IgD-negative memory B cell (primary cell): ENCODE data around the gene ELOVL7. TPM values are rescaled to one million over a fixed set of nuclear protein-coding genes. Genes with fewer than 3 reads are reported as not detected.

Experiments
- H3K27ac Mint-ChIP-seq, 3 donors: one replicate each; pipeline ENCODE4 v1.8.0; 2020 to 2022; ENCODE audit warnings: mild to moderate bottlenecking in 3 of 3, mixed read lengths in 3 of 3, moderate library complexity in 1 of 3
- H3K27me3 Mint-ChIP-seq: one replicate; pipeline ENCODE4 v1.8.0; 2021; ENCODE audit warnings: mixed read lengths
- H3K36me3 Mint-ChIP-seq: one replicate; pipeline ENCODE4 v1.8.0; 2020; ENCODE audit warnings: mild to moderate bottlenecking, mixed read lengths
- H3K4me1 Mint-ChIP-seq, 3 donors: one replicate each; pipeline ENCODE4 v1.8.0; 2020 to 2022; ENCODE audit warnings: mixed read lengths in 3 of 3, mild to moderate bottlenecking in 1 of 3
- H3K4me3 Mint-ChIP-seq, 4 donors: one replicate each; pipeline ENCODE4 v1.8.0; 2020 to 2022; ENCODE audit warnings: mild to moderate bottlenecking in 4 of 4, mixed read lengths in 4 of 4, moderate library complexity in 3 of 4
- H3K9me3 Mint-ChIP-seq, 3 donors: one replicate each; pipeline ENCODE4 v1.8.0; 2020 to 2021; ENCODE audit warnings: mixed read lengths in 3 of 3, mild to moderate bottlenecking in 1 of 3
- polyA plus RNA-seq: library from polyadenylated mRNA; unstranded; fragments of 300-500 nt; fragmentation: Illumina TruSeq; gene quantifications from one replicate; pipeline ENCODE4 v1.2.3, GENCODE V29; 2021

Gene ELOVL7
- polyA plus RNA-seq, 1 donor from 2014 or later = 0.90 TPM

- Mint-ChIP-seq H3K4me1 (peaks cover 5 to 10% (median 8%) of the 10 kb centered on the region in 3 donors), H3K36me3 (peaks cover 1% of the 10 kb centered on the region), H3K9me3 (no peaks in the 10 kb centered on the region), H3K27ac (no peak overlapping the region), H3K4me3 (no peak overlapping the region), H3K27me3 (peaks cover 33% of the 10 kb centered on the region)
These were observed 2.2 kb upstream of the ELOVL7 start for GRCh38 chr5:60846298-60846697.

DNA sequence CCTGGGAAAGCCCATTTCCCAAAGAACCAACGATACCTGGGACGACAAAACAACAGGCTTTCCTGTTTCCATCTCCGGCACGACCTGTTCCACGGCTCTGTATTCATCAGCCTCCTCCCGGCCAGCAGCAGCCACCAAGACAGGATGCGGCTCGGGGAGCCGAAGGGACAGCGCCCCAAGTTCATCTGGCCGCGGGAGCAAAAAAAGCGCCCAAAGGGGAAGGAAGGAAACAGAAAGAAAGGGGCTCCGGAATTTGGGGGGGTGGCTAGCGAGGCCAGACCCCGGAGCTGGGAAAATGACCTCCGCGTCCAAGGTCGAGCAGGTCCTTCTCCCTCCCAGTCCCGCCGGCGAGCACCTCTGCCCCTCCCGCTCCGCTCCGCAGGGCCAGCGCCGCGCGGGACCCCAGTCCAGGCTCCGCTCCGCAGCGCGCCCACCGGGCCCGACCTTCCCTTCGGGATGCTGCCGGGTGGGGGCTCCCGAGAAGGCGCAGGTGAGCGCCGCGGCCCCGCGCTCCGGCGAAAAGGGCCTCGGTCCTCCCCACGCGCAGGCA is 608 bp downstream of the ELOVL7 start:
- Mint-ChIP-seq H3K27me3 (peaks cover 37% of the 10 kb centered on the region), H3K4me3 (peak overlapping the region; percentile 66 to 81 (median 80)), H3K9me3 (no peaks in the 10 kb centered on the region), H3K27ac (no peak overlapping the region), H3K4me1 (peaks cover 5 to 10% (median 8%) of the 10 kb centered on the region in 3 donors), H3K36me3 (peaks cover 1% of the 10 kb centered on the region)

- peaks cover 5 to 10% (median 8%) of the 10 kb centered on the region in 3 donors for H3K4me1 Mint-ChIP-seq
- peak overlapping the region; percentile 53 to 81 (median 72) for H3K4me3 Mint-ChIP-seq
- H3K27ac Mint-ChIP-seq = no peak overlapping the region
- peaks cover 41% of the 10 kb centered on the region for H3K27me3 Mint-ChIP-seq
- no peaks in the 10 kb centered on the region for H3K9me3 Mint-ChIP-seq
- peaks cover 1% of the 10 kb centered on the region for H3K36me3 Mint-ChIP-seq
These were observed 1.1 kb downstream of the ELOVL7 start for GRCh38 chr5:60842871-60843385.

GRCh38 chr5:60841361-60841760 is 2.7 kb downstream of the ELOVL7 start:
- Mint-ChIP-seq H3K27me3 (peaks cover 38% of the 10 kb centered on the region), H3K36me3 (peaks cover 1% of the 10 kb centered on the region), H3K4me1 (peaks cover 5 to 10% (median 8%) of the 10 kb centered on the region in 3 donors), H3K9me3 (no peaks in the 10 kb centered on the region), H3K4me3 (no peak overlapping the region), H3K27ac (no peak overlapping the region)

- no peak overlapping the region for H3K27ac Mint-ChIP-seq
- H3K4me1 Mint-ChIP-seq = no peaks in the 10 kb centered on the region
- peaks cover 10% of the 10 kb centered on the region for H3K27me3 Mint-ChIP-seq
- H3K9me3 Mint-ChIP-seq = no peaks in the 10 kb centered on the region
- no peaks in the 10 kb centered on the region for H3K36me3 Mint-ChIP-seq
- H3K4me3 Mint-ChIP-seq = no peak overlapping the region
These were observed 7.9 kb downstream of the ELOVL7 start for GRCh38 chr5:60836131-60836530.

DNA sequence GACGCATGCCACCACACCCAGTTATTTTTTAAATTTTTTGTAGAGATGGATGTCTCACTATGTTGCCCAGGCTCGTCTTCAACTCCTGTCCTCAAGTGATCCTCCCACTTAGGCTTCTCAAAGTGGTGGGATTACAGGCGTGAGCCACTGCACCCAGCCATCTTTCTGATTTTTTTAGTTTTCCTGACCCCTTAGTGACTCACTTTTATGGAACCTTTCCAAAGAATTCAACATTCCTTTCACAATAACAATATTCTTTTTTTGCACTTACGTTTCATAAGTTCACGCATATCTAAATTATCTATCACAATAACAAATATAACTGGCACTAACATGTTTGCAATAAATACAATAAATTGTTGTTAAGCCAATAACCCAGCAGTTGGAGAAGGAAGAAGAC is 8.5 kb downstream of the ELOVL7 start:
- peaks cover 10% of the 10 kb centered on the region for H3K27me3 Mint-ChIP-seq
- H3K27ac Mint-ChIP-seq = no peak overlapping the region
- no peaks in the 10 kb centered on the region for H3K9me3 Mint-ChIP-seq
- H3K4me3 Mint-ChIP-seq = no peak overlapping the region
- H3K36me3 Mint-ChIP-seq = no peaks in the 10 kb centered on the region
- no peaks in the 10 kb centered on the region for H3K4me1 Mint-ChIP-seq

- Mint-ChIP-seq H3K27ac (no peak overlapping the region), H3K36me3 (no peaks in the 10 kb centered on the region)
These were observed 10.5 kb downstream of the ELOVL7 start for GRCh38 chr5:60833520-60833919.

DNA sequence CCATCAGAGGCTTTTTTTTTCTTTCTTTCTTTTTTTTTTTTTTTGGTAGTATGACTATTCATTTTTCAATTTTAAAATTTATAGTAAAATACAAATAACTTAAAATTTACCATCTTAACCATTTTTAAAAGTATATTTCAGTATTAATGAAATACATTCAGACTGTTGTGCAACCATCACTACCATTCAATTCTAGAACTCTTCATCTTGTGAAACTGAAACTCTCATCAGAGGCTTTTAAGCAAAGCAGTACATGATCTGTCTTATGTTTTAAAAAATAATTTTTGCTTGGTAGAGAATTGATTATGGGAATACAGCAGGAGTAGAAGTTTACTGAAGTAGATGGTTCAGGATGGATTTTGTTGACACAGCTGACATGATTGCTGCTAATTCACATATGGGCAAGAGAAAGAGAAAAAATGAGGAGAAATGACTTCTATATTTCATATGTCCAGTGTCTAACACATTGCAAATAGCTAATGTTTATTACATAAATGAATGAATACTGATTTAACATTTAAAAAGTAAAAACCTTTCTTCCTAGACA is 13.4 kb downstream of the ELOVL7 start:
- no peak overlapping the region for H3K27ac Mint-ChIP-seq
- H3K9me3 Mint-ChIP-seq = no peaks in the 10 kb centered on the region
- H3K36me3 Mint-ChIP-seq = no peaks in the 10 kb centered on the region
- no peak overlapping the region for H3K4me3 Mint-ChIP-seq
- peaks cover 0 to 6% (median 0%) of the 10 kb centered on the region in 3 donors for H3K4me1 Mint-ChIP-seq
- H3K27me3 Mint-ChIP-seq = no peaks in the 10 kb centered on the region

More at GRCh38 chr5:60833520-60833919, 10.5 kb downstream of the ELOVL7 start:
- Mint-ChIP-seq H3K9me3 (no peaks in the 10 kb centered on the region), H3K4me1 (peaks cover 0 to 6% (median 0%) of the 10 kb centered on the region in 3 donors), H3K27me3 (peaks cover 6% of the 10 kb centered on the region), H3K4me3 (no peak overlapping the region)

GRCh38 chr5:60829490-60830266 is 14.4 kb downstream of the ELOVL7 start:
- Mint-ChIP-seq H3K27me3 (no peaks in the 10 kb centered on the region), H3K27ac (no peak overlapping the region), H3K9me3 (no peaks in the 10 kb centered on the region), H3K36me3 (no peaks in the 10 kb centered on the region), H3K4me1 (peaks cover 0 to 6% (median 0%) of the 10 kb centered on the region in 3 donors), H3K4me3 (no peak overlapping the region)

DNA sequence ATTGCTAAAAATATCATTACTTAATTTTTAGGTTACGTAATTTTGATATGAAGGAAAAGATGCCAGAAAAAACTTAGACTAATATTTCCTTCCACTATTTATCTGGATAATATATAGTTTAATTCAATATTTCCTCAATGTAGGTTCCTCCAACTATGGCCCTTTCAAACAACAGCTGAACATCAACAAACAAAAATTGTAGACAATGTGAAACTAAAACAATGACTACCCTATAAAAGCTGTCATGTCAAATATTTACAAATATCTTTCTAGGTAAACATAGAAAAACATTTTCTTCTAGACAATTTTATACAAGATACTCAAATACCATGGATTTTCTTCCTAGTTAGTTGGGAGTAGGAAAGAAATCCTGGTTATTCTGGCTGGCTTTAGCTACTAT is 16.9 kb downstream of the ELOVL7 start:
- H3K9me3 Mint-ChIP-seq = no peaks in the 10 kb centered on the region
- H3K4me1 Mint-ChIP-seq = peaks cover 0 to 6% (median 0%) of the 10 kb centered on the region in 3 donors
- no peak overlapping the region for H3K4me3 Mint-ChIP-seq
- H3K27ac Mint-ChIP-seq = no peak overlapping the region
- H3K36me3 Mint-ChIP-seq = no peaks in the 10 kb centered on the region
- H3K27me3 Mint-ChIP-seq = no peaks in the 10 kb centered on the region

DNA sequence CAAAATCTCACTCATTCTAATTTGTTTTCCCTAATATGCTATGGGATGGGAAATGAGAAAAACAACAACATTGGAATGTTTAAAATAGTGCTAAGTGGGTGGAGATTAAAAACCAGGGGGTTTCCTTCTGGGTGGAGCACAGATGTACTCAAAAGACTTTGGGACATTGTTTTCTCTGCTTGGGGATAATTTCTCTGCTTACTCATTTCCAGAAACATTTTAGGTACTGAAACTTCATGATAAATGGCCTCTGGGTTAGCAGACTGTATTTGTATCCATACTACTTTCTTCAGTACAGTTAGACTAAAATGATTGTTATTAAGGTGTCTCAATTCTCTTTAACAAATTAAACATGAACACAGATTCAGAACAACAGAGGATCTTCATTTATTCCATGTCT is 17.4 kb downstream of the ELOVL7 start:
- peaks cover 0 to 6% (median 0%) of the 10 kb centered on the region in 3 donors for H3K4me1 Mint-ChIP-seq
- H3K36me3 Mint-ChIP-seq = no peaks in the 10 kb centered on the region
- H3K4me3 Mint-ChIP-seq = no peak overlapping the region
- no peaks in the 10 kb centered on the region for H3K27me3 Mint-ChIP-seq
- H3K27ac Mint-ChIP-seq = no peak overlapping the region
- no peaks in the 10 kb centered on the region for H3K9me3 Mint-ChIP-seq

DNA sequence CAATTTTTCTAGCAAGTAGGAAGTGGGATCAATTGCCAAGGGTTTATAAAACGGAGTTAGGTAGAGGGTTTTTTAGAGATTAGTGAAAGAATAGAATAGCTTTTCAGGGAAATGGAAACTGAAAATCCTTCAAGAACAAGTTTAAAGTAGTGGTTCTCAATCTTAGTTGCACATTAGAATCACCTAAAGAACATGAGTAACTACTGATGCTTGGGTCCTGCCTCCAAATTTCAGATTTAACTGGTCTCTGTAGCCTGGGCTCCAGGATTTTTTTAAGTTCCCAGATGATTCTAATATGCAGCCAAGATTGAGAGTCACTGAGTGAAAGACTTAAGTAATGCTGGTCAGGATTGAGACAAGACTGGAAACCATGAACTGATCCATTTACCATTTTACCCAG is 20.5 kb downstream of the ELOVL7 start:
- H3K4me3 Mint-ChIP-seq = no peak overlapping the region
- H3K27ac Mint-ChIP-seq = no peak overlapping the region
- no peaks in the 10 kb centered on the region for H3K36me3 Mint-ChIP-seq
- no peaks in the 10 kb centered on the region for H3K4me1 Mint-ChIP-seq
- H3K9me3 Mint-ChIP-seq = peaks cover 0 to 2% (median 0%) of the 10 kb centered on the region in 3 donors
- H3K27me3 Mint-ChIP-seq = no peaks in the 10 kb centered on the region

DNA sequence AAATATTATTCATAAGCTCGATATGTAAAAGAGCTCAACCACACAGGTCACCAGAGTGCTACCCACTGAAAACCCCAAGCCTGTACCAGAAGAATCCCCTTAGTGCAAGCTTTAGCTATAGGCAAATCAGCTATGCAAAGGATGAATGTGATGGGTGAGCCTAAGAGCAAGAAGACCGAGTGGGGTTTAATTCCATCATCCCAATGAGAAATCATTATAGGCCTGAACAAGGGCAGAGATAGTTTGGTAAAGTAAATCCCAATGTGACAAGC is 21.8 kb downstream of the ELOVL7 start:
- Mint-ChIP-seq H3K27me3 (no peaks in the 10 kb centered on the region), H3K4me1 (no peaks in the 10 kb centered on the region), H3K27ac (no peak overlapping the region), H3K9me3 (peaks cover 0 to 2% (median 0%) of the 10 kb centered on the region in 3 donors), H3K36me3 (no peaks in the 10 kb centered on the region), H3K4me3 (no peak overlapping the region)

DNA sequence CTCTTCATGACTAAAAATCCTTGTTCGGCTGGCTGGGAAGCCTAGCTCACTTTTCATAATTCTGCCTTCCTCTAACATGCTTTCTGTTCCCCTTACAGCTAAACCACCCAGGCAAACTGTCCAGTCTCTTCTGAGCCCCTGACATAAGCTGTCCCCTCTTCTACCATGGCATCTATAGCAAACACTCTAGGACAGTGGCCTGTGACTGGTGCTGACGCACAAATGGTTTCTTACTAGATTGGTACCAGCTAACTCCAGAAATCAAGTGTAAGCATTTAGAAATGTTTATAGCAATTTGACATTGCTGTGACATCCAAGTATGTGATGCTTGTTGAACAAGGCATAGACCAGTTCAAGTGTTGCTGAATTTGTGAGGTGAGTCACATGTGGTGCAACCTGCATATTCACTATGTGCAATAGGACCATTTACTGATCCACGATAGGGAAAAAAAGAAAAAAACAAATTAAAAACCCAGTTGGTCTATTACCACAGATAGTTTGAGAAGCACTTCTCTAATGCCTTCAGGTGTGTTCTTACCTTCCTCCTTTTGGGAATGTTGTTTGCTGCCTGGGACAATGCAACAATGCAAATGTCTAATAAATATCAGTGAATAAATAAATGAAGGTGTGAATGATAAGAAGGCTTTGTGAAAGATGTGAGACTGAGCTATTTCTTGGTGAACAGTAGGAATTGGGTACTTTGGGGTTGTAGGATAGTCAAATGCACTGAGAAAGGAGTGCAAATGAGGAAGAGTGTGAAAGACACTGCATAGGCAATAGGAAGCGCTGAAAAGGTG is 22.4 kb downstream of the ELOVL7 start:
- Mint-ChIP-seq H3K4me3 (no peak overlapping the region), H3K27ac (no peak overlapping the region), H3K27me3 (no peaks in the 10 kb centered on the region), H3K4me1 (no peaks in the 10 kb centered on the region), H3K9me3 (peaks cover 0 to 2% (median 0%) of the 10 kb centered on the region in 3 donors), H3K36me3 (no peaks in the 10 kb centered on the region)
